Posterior vena cava (tissue), 2 donors: Measurements from ENCODE around the gene MYH7. TPM values are rescaled to one million over a fixed set of nuclear protein-coding genes. Genes with fewer than 3 reads are reported as not detected.

Experiments used
- DNase-seq: peaks from one replicate; pipeline ENCODE4 v3.0.0-alpha.2; 2020; ENCODE audit warnings: low spot score
- intact Hi-C, 2 donors: fragments of 100-400 bp; cut with DNase I; formaldehyde crosslinking; loops; one replicate each; pipeline versions ENCODE4 v1.14.1 to v1.14.2; 2022 to 2023
- total RNA-seq, 2 donors: library from RNA; stranded (reverse); fragmentation: NEBNext Ultra II Directional; extraction: Animal tissue kit (Norgen Biotek cat#: 25700); gene quantifications; one replicate each; pipeline ENCODE4 v1.2.1, GENCODE V29; 2021
- donor health status: DM: yes; HTN: yes; CAD: no.
- donor health status: DM: yes; HTN: yes; CAD: no.

MYH7 gene
- total RNA-seq, 2 donors from 2014 or later: not detected

DNA sequence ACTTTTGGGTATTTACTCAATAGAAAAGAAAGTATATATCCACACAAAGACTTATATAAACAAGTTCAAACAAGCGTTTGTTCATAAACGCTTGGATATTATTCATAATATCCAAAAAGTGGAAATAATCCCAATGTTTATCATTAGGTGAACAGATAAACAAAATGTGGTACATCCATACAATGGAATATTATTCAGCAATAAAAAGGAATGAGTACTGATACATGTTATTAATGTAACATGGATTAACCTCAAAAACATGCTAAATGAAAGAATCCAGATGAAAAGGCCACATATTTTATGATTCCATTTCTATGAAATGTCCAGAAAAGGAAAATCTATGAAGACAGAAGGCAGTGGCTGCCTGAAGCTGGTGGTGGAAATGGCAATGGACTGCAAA, 16.8 kb upstream of the MYH7 start:
- intact Hi-C loops: no loop called here
- no peak for DNase-seq

- DNase-seq: no peak
- intact Hi-C loops: no loop called here
Measured at GRCh38 chr14:23450379-23450778, 14.9 kb upstream of the MYH7 start.

- intact Hi-C loops: loop anchor here in 1 of 2 donors (10.0 kb wide), 1 partner anchor 125 kb away; the partner anchor contains the start of gene PABPN1
- DNase-seq: peak; percentile 35
Measured at GRCh38 chr14:23449314-23449713, 13.9 kb upstream of the MYH7 start.

GRCh38 chr14:23447361-23448350, 12.2 kb upstream of the MYH7 start:
- no peak for DNase-seq
- intact Hi-C loops: loop anchor here in 1 of 2 donors (10.0 kb wide), 1 partner anchor 123 kb away; the partner anchor contains the start of gene PABPN1

- DNase-seq: peak; percentile 81
- intact Hi-C loops: loop anchor here in 1 of 2 donors (10.0 kb wide), 1 partner anchor 122 kb away; the partner anchor contains the start of gene PABPN1
Measured at GRCh38 chr14:23446291-23446851, 10.9 kb upstream of the MYH7 start.

DNA sequence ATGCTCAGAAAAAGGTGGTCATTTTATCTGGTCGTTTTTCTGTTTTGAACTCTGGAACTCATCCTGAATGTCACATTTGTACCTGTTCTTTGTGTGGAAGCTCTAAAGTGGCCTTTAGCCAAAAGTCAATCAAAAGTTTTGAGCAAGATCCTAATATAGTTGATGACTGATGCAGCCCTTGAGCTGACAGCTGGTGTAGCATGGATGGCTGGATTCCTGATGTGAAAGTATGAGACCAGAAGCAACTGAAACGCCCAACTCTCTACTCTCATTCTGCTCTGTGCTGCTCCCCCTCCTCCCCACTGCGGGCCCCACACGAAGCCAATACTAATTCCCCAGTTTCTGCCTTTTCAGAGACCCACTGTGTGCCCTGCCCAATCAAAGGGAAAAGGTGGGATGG, 10.3 kb upstream of the MYH7 start:
- DNase-seq: peak; percentile 11
- intact Hi-C loops: loop anchor here in 1 of 2 donors (10.0 kb wide), 1 partner anchor 121 kb away; the partner anchor contains the start of gene PABPN1

DNA sequence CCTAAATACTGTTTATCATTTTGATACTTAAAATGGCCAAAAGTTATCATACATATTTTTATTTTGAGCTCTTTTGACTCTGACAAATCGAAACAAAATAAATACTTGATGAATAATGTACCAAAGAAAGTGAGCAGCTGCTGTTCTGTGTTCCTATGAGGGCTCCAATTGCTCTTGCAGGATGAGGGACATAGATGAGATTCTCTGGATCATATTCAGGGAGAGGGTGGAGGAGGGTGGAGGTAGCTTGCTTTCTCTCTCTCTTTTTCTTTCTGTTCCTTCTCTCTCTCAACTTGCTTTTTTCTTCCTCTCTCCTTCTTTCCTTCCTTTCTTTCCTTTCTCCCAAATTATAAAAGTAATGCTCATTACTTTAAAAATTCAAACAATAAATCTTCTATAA, 8.9 kb upstream of the MYH7 start:
- intact Hi-C loops: loop anchor here in 1 of 2 donors (10.0 kb wide), 1 partner anchor 120 kb away; the partner anchor contains the start of gene PABPN1
- DNase-seq: no peak

DNA sequence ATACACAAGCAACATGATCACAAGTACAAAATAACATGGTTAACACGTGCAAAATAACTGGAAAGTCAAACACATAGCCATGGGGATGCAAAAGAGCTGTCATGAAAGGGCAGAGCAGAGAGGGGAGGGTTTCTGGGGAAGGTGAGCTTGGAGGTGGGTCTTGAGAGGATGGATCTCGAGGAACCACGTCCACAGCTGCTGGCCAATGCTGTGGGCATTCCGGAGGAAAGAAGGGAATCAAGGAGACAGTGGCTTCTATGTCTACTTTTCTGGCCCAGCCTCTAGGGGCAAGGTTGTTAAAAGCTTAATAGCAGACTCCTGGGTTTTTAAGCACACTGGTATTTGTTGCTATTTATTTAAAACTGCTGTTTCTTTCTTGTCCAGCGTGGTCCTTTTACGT, 8.4 kb upstream of the MYH7 start:
- intact Hi-C loops: loop anchor here in 1 of 2 donors (10.0 kb wide), 1 partner anchor 119 kb away; the partner anchor contains the start of gene PABPN1
- peak; percentile 35 for DNase-seq

GRCh38 chr14:23443411-23443812, 8.0 kb upstream of the MYH7 start:
- intact Hi-C loops: loop anchor here in 1 of 2 donors (10.0 kb wide), 1 partner anchor 119 kb away; the partner anchor contains the start of gene PABPN1
- DNase-seq: no peak

- DNase-seq: peak; percentile 43
- intact Hi-C loops: loop anchor here in 1 of 2 donors (10.0 kb wide), 1 partner anchor 118 kb away; the partner anchor contains the start of gene PABPN1
Measured at GRCh38 chr14:23442721-23443356, 7.4 kb upstream of the MYH7 start.

DNA sequence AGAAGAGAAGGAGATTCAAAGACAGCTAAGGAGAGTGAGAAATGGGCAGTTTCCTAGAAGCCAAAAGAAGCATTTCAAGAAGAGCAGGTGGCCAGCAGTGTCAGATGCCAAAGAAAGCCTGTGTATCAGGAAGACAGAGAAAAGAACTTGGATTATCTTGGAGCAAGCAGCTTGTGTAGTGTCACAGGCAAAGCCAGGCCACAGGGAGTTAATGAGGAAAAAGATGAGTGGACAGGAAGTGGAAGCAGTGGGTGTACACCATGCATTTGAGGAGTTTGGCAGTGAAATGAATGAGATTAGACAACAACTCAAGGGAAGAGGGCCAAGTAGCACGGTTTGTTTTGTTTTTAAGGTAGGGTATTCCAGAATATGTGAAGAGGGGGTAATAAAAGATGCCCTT, 5.6 kb upstream of the MYH7 start:
- intact Hi-C loops: loop anchor here in 1 of 2 donors (10.0 kb wide), 1 partner anchor 116 kb away; the partner anchor contains the start of gene PABPN1
- no peak for DNase-seq

DNA sequence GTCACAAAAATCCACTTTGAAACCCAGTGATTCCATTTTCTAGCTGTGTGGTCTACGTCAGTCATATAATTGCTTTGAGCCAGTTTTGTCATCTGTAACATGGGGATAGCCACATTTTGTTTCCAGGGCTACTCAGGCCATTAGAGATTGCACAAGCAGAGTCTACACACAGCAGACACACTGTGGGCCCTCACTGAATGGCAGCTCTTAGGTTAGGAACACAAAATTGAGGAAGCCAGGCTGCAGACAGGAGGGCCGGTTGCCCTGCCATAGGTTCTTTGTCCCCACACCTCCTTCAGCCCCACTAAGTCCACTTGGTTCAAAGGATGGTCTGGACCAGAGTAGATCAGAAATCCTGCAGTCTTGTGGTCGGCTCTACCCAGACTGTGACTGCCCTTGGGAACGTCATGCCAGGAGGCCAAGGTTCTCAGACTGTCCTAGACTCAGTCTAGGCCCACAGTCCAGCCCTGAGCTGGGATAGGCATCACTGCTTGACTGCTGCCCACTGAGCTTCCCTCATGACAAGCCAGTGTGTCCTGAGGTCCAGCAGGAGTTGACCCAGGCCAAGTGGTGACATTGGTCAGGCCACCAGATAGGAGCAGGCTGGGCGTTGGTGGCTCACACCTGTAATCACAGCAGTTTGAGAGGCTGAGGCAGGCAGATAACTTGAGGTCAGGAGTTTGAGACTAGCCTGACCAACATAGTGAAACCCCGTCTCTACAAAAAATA, 3.8 kb upstream of the MYH7 start:
- DNase-seq: peak; percentile 56
- intact Hi-C loops: no loop called here

DNA sequence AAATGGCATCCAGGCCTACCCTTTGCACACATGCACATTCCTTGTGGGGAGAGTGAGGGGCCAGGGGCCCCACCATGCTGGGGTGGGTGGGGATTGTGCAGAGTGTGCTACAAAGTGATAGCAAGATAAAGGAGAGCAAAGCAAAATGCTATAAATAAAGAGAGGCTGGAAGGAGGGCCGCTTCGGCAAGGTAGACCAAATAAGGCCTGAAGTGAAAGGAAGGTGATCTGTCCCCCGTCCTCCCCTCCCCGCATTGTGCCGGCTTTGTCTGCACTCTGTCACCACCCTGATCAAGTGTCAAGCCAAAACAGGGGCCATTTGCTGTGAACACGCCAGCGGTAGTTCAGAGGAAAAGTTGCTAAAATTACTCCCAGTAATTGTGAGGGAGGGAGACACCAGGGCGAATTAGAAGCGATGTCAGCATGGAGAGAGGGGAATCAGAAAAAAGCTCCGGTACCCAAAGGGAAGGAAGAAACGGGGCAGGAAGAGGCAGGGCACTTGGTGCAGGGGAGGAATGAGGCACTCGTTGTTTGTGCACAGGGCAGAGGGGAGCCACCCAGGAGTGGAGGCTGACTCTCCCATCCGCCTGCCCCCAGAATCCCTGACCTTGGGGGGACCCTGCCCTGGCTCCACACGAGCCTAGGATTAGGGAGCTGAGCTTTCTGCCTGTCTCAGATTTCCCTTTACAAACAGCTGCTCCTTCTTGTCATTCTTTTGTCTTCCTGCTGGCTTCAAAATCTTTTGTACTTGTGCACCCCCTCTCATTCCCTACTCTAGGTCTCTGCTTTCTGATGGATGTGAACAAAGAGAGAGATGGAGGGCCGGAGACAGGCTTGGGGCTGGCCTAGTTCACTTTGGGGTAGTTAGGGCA, 2.9 kb upstream of the MYH7 start:
- DNase-seq: peak; percentile 44
- intact Hi-C loops: no loop called here

DNA sequence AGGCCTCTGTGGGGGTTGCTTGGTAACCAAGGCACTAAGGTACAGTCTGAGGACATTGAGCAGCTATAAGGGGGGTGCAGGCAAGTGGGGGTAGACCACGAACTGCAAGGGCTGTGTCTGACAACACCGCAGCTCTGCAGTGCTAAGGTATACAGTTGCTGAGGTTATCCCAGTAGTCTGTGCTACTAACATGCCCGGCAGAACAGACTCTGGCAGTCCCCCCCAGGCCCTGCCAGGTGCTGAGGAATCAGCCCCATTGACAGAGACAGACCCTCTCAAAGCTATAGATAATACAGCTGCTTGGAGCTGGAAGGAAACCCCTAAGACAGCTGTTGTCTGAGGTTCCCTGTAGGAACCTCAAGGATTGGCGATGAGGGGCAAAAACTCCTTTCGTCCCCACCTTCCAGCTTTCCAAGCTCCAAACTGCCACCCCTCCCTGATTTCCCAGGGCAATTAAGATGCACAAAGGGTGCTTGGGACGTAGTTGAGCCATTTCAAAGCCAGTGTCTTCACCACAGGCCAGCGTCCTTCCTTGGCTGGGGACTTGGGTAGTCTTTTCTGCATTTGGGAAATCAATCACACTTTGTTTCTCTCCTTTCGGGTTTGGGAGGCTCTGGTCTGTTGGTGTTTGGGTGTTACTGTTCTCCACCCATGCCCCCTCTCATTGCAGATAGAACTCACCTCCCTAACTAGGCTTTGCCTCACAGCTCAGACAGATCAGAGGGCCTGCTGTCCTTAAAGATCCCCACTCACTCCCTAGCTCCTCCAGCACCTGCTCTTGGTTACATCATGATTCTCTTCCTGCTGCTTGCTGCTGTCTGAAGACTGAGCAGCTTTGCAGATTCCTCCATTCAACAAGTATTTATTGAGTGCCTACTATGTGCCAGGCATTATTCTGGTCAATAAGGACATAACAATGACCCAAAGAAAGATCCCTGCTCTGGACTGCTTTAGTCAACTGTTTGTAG, 2.0 kb upstream of the MYH7 start:
- peak; percentile 32 for DNase-seq
- intact Hi-C loops: no loop called here

GRCh38 chr14:23436327-23437132, 1.1 kb upstream of the MYH7 start:
- intact Hi-C loops: no loop called here
- peak; percentile 73 for DNase-seq
